HG02970 (cell line): ENCODE data around the gene PDE4C.

ENCODE experiments used
- ATAC-seq: cut with Tn5 transposase; IDR thresholded peaks from one replicate; pipeline ENCODE4 v1.9.1; 2021; ENCODE audit warnings: mild to moderate bottlenecking, moderate library complexity, moderate number of reproducible peaks; ENCODE audit not compliant: unreplicated experiment, low FRiP score

Gene PDE4C

DNA sequence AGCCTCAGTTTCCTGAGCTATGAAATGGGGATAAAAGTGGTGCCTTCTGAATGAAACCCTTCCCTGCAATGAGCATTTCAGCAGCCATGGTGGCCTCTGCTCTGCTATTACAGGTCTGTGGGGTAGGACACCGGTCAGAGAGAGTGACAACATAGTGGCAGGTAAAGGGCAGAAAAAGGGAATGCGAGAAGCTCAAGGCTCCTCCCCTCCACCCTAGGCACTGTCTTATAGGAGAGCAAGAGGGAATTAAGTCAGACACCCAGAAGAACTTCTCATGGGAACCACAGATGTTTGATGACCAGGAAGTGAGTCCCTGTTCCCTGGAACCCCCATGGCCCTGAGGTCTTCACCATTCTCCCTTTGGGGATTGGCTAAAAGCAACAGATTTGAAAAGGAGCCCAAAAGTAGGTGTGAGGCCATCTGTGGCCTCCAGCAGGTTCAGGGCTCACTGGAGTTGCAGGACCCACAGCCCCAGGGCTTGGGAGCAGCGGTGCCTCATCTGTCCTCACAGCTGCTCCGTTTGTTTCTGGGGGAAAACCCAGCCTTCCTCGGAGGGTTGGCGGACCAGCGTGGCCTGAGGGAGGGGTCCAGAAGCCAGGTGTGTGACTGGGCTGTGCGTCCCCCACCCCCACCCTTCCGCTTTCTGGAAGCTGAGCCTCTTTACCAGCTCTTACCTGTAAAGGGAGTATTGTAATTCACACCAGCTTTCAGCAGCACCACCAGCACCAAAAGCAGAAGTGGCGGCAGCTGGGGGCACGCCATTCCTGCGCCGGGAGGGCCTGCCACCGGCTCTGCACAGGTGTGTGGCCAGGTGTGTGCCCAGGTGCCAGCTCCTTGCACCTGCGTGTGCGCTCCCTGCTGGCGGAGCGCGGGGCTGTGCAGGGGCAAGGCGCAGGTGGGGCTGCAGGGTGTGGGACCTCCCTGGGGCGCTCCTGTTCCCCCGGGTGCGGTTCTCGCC lies 28.6 kb upstream of the PDE4C start:
- no peak for ATAC-seq

DNA sequence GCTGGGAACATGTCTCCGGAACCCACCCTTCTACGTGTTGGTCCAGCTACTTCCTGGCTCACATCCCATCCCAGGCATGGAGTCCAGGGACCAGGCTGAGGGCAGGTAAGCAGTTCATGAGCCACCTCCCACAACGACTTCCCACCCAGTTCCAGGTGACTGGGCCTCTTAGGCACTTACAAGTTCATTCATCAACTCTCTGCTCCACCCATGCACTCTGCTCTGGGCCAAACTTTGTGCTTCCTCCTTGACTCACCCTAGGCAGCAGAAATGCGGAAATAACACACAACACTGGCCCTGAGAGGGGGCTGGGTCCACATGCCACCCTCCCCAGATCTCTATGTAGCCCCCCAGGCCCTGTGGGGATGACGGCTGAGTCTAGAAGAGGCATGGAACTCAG lies 27.5 kb upstream of the PDE4C start:
- ATAC-seq: no peak

DNA sequence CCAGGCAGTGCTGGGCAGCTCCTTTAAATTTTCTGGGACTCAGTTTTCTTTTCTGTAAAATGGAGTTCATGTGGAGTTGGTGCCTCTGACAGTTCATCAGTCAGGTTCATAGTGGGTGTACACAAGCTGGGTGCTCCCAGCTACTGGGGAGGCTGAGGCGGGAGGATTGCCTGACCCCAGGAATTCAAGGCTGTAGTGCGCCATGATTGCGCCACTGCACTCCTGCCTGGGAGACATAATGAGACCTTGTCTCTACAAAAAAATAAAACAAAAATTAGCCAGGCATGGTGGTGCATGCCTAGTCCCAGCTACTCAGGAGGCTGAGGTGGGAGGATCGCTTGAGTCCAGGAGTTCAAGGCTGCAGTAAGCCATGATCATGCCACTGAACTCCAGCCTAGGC lies 26.9 kb upstream of the PDE4C start:
- ATAC-seq: no peak

DNA sequence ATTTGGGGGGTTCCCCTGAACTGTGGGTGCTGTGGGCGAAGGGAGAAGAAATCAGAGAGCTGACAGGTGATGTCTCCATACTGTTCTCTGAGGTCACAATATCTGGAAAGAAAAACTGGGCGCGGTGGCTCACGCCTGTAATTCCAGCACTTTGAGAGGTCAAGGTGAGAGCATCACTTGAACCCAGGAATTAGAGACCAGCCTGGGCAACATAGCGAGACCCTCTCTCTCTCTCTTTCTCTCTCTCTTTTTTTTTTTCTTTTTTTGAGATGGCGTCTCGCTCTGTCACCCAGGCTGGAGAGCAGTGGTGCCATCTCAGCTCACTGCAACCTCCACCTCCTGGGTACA lies 26.1 kb upstream of the PDE4C start:
- ATAC-seq: no peak

DNA sequence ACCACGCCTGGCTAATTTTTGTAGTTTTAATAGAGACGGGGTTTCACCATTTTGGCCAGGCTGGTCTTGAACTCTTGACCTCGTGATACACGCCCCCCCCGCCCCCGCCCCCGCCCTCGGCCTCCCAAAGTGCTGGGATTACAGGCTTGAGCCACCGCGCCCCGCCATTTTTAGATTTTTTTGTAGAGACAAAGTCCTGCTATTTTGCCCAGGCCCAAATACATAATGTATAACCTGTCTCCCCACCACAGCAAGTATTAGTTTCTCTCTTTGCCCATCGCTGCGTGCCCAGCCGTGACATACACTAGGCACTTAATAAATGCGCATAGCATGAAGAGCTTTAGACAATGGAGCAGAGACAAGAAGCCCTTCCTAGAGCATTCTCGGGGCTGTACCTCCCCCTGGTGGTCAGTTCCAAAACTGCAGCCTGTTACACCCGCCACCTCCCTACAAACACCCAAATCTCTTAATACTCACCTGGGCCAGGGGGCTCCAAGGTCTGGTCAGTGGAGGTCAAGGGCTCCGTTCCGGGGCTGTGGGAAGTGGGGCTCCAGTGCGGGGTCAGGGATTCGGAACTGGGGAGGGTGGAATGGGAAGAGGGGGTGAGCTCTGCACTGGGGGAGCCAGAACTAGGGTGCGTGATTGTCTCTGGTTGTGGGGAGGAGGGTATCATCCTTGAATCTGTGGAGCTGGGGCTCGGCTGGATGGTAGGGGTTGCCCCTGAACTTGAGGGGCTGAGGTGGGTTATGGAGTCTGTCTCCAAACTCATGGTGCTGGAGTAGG lies 25.5 kb upstream of the PDE4C start:
- no peak for ATAC-seq

DNA sequence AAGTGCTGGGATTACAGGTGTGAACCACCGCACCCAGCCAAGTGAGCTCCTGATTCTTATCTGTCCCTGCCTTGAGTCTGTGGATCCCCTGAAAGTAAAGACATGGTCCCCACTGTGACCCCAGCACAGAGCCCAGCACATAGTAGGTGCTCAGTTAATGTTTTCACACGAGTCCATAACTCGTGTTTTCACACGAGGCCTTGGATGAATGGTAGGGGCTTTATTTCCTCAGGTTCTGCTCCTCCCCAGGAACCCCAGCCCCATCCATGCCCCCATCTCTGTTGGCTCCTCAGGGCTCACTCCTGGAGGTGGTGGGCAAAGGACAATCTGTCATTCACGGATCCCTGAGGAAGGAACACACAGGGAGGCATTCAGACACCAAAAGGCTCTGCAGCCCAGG lies 23.6 kb upstream of the PDE4C start:
- no peak for ATAC-seq

DNA sequence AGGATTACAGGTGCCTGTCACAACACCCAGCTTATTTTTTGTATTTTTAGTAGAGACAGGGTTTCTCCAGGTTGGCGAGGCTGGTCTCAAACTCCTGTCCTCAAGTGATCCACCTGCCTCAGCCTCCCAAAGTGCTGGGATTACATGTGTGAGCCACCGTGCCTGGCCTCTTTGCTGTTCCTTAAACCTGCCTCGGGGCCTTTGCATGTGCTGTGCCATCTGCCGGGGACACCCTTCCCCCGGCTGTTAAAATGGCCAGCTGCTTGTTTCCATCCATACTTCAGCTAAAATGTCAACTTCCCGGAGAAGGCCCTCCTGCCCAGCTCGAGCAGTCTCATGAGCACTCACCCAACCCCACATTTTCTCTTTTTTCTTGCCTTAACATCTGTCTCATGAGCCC lies 19.1 kb upstream of the PDE4C start:
- no peak for ATAC-seq

DNA sequence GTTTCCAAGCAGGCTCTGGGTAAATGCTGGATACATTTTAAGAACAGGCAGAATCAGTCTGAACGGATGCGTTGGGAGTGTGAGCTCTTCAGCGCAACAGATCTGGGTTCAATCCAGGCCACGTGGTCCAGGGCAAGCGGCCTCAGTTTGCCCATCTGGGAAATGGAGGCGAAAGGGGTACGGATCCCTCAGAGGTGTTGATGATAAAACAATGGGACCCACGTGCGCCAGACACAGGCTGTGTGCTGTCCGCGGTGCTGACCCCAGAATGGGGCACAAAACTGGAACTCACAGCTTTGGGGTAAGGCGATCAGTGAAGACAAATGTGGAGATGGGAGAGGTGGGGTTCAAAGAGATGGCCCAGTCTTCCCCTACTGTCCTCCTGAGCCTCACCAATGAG lies 13.1 kb upstream of the PDE4C start:
- no peak for ATAC-seq

DNA sequence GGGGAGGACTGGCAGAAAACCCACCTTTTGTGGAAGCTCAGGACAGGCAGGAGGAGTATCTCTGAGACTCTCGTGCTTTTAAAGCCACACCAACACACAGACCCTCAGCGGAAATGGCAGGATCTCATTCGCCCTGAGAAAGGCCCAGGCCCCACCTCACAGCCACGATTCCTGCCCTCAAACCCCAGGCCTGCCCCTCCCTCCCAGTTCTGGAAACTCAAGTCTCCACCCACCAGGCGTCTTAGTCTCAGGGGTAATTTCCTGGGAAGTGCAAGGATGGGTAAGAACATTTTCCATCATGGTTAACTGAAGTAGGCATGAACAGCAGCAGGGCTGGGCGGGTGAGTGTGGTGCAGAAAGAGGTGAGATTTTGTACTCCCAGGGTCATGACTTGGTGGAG lies 8.0 kb upstream of the PDE4C start:
- ATAC-seq: no peak

DNA sequence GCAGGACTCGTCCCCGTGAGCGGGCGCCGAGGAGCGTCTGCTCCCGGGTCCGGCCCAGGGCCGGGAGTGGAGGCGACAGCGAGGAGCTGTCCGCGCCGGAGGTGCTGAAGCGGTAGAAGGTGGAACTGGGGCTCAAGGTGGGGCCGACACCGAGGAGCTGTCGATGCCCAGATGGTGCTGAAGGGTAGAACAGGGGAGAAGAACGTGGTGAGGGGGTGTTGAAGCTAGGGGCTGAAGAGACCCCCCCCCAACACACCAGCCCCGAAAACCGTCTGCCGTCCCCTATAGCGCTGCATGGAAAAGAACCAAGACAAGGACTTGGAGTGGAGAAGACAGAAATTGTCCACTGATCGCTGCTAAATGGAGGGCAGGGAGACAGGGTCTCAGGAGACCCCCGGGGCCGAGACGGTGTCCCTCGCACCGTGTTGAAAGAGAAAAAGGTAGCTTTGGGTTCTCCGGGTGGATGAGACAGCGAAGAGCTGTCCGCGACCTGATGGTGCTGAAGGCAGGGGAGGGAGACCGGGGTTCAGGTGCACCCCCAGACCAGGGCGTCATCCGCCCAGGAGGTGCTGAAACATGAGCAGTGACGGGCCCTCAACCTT lies 7.1 kb upstream of the PDE4C start:
- no peak for ATAC-seq

DNA sequence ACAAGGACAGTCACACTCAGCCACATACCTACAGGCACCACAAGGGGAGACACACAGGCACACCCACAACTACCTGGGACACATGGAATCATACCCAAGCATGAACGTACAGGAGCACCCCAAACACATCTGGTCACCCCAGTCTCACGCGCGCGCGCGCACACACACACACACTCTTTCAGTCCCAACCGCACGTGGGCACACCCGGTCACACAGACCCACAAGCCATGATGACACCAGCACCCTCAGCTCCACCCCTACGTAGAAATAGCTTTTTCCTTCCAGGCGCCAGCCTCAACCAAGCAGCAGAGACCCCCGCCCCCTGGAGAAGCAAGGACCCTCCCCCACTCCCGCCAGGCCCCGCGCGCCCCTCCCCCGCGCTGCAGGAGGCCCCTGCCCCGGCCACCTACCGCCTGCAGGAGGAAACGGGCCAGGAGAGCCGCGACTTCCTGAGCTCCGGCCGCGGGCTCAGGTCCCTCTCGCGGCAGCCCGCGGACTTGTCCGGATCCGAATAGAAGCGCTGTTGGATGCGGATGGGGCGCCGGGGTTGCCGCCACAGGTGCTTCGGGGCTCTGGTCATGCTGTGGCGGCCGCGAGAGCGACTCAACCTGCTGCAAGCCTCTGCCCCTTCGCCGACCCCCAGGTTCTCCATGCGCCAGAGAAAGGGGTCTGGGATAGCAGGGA lies 6.4 kb upstream of the PDE4C start:
- ATAC-seq: no peak

DNA sequence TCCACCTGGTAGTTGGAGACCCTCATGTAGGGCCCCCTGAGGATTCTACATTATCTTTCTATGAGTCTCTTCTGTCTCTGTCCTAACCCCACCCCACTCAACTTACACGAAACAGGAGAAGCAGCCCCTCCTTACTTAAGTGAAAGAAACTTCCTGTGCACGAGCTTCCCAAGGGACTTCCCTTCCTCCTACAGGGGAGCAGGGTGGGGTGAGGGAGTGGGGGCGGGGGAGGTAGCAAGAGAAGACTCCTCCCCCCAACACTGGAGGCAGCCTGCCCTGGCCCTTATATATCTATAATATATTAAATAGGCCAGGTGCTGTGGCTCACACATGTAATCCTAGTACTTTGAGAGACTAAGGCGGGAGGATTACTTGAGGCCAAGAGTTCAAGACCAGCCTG lies 5.5 kb upstream of the PDE4C start:
- ATAC-seq: no peak

DNA sequence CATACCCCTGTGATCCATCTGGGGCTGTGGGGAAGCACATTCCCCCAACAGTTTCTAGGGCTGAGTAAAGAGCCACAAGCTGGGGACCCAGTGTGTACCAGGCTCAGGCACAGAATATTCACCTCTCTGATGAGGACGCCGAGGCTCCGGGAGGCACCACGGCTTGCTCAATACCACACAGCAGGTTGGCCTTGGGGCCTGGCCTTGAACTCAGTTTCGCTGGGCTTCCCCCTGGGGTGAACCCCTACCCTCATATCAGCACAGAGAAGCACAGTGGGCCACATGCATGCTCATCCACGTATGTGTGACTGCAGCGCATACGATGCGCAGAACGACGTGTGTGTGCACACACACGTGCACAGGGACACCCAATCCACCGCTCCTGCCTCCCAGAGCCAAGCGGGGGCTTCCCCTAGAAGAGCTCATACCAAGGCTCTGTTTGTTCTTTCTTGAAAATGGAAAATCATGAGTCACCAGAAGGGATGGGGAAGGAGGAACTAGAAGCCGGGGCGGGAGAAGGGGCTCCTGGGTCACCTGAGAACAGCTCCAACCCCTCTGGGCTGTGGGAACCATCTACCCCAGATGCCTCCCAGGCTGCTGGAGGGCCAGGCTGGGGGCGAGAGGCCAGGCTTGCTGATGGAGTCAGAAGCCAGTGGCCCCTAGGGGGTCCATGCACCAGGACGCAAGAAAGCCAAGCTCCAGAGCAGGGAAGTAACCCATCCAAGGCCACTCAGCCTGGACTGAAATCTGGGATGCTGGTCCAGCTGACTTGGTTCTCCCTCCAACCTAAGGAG lies 4.9 kb upstream of the PDE4C start:
- ATAC-seq: no peak

DNA sequence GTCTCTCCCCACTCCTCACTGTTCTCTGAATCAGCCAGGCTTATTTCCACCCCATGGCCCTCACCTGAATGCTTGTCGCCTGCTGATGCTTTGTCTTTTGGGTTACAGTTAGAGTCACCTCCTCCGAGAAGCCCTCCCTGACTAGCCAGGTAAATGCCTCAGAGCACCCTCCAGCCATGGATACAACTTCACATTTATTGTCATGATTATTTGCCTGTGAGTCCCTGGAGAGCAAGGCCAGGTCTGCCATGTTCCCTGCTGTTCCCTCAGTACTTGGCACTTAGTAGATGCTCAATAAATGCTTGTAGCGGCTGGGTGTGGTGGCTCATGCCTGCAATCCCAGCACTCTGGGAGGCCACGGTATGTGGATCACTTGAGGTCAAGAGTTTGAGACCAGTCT lies 3.7 kb upstream of the PDE4C start:
- ATAC-seq: no peak

DNA sequence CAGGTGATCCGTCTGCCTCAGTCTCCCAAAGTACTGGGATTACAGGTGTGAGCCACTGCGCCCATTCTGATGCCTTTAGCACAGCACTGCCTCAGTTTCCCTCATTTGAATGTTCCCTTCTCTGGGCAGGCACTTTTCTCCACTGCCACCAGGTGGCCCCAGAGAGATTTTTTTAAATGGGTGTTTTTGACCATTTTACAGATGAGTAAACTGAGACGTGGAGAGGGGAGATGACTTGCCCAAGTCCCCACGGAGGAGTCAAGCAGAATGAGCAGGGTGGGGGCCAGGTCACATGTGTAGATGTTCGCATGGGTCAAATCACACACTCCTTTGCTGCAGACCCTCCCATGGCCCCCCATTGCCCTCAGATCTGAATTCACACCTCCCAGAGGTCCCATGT lies 3.2 kb upstream of the PDE4C start:
- ATAC-seq: no peak

DNA sequence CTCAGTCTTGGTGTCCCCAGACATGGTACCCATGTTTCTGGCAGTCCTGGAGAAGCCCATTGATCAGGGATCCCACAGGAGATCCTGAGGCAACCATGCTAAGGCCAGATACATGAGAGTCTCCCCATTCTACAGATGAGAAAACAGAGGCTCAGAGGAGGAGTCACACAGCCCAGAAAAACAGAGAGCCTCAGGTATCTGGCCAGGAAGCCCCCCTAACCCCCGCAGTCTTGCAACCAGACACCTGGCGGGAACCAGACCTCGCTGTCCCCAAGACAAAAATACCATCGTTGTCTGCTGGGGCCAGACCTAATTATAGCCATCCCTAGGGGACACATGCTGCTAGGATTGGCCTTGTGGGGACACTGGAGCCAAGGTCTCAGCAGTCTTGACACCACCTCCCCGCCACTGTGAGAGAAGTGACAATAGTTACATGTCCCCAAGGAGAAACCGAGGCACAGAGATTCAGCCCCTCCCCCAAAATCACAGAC lies 1.6 kb upstream of the PDE4C start:
- ATAC-seq: no peak

DNA sequence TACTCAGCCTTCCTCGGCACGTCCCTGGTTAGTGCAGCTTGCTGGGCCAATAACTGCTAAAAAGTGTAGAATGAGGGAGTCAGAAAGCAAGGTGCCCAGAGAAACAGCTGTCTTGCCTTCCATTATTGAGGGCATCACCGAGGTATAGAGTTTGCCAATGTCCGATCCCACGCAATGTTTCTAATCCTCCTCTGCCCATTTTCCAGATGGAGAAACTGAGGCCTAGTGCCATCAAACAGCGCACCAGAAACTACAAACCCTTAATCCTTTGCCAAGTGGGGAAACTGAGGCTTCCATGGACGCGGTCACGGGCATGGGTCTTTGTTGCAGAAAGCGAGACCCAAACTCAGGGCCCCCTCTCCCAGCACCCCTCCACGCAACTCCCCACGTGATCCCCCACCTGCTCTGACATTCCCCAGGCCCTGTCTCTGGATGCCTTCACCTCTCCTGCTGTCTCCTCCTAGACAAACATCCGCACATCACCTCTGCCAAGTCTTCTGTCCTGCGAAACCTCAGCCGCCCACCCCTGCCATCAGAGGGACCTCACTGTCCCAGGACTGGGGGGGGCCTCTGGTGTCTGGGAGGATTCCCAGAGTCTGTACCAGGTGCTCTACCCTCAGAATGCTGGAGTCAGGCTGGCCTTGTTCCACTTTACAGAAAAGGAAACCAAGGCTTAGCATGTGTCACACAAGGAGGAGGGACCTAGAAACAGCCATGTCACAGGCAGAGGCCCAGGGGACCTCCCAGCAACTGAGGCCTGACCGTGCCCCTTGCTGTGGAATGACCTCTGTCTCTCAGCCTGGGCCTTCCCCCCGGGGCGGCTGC lies 930 bp upstream of the PDE4C start:
- no peak for ATAC-seq

DNA sequence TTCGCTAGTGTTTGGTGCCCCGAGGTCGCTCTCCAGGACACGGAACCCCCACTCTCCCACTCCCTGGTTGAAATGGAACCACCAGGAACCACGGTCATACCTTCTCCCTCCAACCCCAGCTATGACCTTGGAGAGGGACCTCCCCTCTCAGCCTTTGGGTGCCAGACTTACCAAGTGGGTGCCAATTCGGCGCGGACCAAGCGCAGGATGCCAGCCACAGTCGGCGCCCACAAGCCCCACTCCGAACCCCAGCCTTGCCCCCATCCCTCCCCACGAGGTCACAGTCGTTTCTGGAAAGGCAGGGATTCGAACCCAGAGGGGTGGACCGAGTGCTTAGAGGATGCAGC lies 910 bp downstream of the PDE4C start:
- ATAC-seq: no peak
